ENCODE data around the gene COMTD1. TPM values are rescaled to one million over a fixed set of nuclear protein-coding genes. Genes with fewer than 3 reads are reported as not detected.
A peak's percentile ranks its signal among the peaks of the same experiment; 100 is the strongest.

The COMTD1 gene
- 100 to 1,000 TPM in 1 of 2 donors, 10 to 100 TPM in 1; 62.6 to 117 TPM for total RNA-seq

DNA sequence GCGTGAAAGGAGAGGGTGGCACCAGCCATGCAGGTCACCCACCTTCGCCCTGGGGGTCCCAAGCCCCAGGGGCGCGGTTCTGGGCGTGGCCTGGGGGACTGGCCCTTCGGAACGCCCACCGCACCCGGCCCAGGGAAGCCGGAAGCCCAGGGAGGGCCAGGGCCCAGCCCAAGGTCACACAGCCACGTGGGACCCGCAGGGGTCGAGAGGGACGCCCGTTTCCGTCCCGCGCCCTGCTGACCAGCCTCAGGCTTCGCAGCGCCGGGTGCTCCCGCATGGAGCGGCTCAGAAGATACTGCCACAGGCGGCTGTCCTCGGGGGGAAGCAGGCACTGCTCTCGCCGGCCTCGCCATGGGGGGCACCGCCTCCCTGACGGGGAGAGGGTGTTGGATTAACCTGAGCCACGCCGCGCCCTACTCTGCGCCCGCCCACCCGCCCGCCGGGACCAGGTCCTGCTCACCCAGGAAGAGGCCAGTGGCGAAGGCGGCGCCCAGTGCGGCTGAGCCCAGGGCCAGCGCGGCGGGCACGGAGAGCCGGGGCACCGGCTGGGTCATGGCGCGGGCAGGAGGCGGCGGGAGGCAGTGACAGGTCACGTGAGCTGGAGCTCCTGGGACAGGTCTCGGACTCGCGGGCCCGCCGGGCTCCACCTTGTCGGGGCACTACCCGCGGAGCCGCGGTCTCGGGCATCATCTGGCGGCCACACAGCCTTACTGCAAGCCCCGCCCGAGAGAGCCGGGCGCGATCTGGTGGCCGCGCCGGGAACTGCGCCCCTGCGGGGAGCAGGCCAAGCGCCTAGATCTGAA lies at the start of gene COMTD1:
Gene COMTD1, minus strand, starts transcription at position 583 of the 803 bp plus-strand sequence. Its CDS starts 29 bp downstream, at position 554.
- Histone ChIP-seq H3K9me3 (no peaks in the 10 kb centered on the region), H3K9ac (ENCODE audit: low read depth in 2 of 2, low read length in 2 of 2) (peak within 1 kb of the TSS; percentile 72 to 79), H3K36me3 (peaks cover 5% of the 10 kb centered on the region), H3K4me1 (no peaks in the 10 kb centered on the region), H3K27ac (peak within 1 kb of the TSS; percentile 90), H3K4me3 (peak within 1 kb of the TSS; percentile 78), H3K27me3 (no peaks in the 10 kb centered on the region)
- DNase-seq, result peak; percentile 96
- intact Hi-C loops (cut with DNase I), result loop anchor here (10.0 kb wide), 1 partner anchor 991 kb away; no protein-coding TSS in a partner anchor
- peak; percentile 100 for TF ChIP-seq CTCF (IDR thresholded peaks at IDR 0.05)

GRCh38 chr10:75283671-75284470 lies 48.1 kb upstream of the COMTD1 start:
- no peak for TF ChIP-seq CTCF (IDR thresholded peaks at IDR 0.05)
- H3K9ac ChIP-seq (ENCODE audit: low read depth in 2 of 2, low read length in 2 of 2), result no peak overlapping the region
- intact Hi-C loops (cut with DNase I), result no loop called here
- no peaks in the 10 kb centered on the region for H3K4me1 ChIP-seq
- no peak overlapping the region for H3K27ac ChIP-seq
- H3K36me3 ChIP-seq, result no peaks in the 10 kb centered on the region
- DNase-seq, result no peak
- no peaks in the 10 kb centered on the region for H3K9me3 ChIP-seq
- H3K27me3 ChIP-seq, result no peaks in the 10 kb centered on the region
- no peak overlapping the region for H3K4me3 ChIP-seq

- Histone ChIP-seq H3K4me3 (no peak overlapping the region), H3K9ac (ENCODE audit: low read depth in 2 of 2, low read length in 2 of 2) (no peak overlapping the region), H3K36me3 (no peaks in the 10 kb centered on the region), H3K9me3 (no peaks in the 10 kb centered on the region), H3K27me3 (no peaks in the 10 kb centered on the region), H3K4me1 (no peaks in the 10 kb centered on the region), H3K27ac (no peak overlapping the region)
- intact Hi-C loops (cut with DNase I), result no loop called here
- no peak for TF ChIP-seq CTCF (IDR thresholded peaks at IDR 0.05)
- no peak for DNase-seq
Measured at GRCh38 chr10:75283078-75283670, 47.4 kb upstream of the COMTD1 start.

DNA sequence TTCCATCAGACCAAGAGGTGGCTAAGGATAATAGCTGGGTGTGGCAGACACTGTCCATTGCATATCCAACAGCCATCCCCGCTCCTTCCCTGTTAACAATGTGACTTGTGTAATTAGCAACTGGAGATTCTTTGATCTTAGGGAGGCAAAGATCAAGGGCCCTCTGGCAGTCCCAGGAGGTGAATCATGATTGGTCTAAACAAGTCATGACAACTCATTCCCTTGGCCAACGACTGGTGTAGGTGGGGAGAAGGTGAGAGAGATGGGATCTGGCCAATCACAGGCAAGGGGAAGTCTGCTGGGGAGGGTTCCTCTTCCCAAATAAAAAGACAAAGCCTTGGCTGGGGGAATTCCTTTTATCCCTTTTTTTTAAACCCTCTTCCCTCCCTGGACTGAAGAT lies 46.2 kb upstream of the COMTD1 start:
- Histone ChIP-seq H3K4me3 (no peak overlapping the region), H3K9ac (ENCODE audit: low read depth in 2 of 2, low read length in 2 of 2) (no peak overlapping the region), H3K27ac (no peak overlapping the region), H3K36me3 (no peaks in the 10 kb centered on the region), H3K4me1 (no peaks in the 10 kb centered on the region), H3K27me3 (no peaks in the 10 kb centered on the region), H3K9me3 (no peaks in the 10 kb centered on the region)
- no peak for TF ChIP-seq CTCF (IDR thresholded peaks at IDR 0.05)
- intact Hi-C loops (cut with DNase I), result no loop called here
- no peak for DNase-seq

- no peak for DNase-seq
- TF ChIP-seq CTCF (IDR thresholded peaks at IDR 0.05), result no peak
- Histone ChIP-seq H3K4me3 (no peak overlapping the region), H3K36me3 (no peaks in the 10 kb centered on the region), H3K4me1 (no peaks in the 10 kb centered on the region), H3K27me3 (no peaks in the 10 kb centered on the region), H3K27ac (no peak overlapping the region), H3K9ac (ENCODE audit: low read depth in 2 of 2, low read length in 2 of 2) (no peak overlapping the region), H3K9me3 (no peaks in the 10 kb centered on the region)
- intact Hi-C loops (cut with DNase I), result no loop called here
Measured at GRCh38 chr10:75280236-75280635, 44.5 kb upstream of the COMTD1 start.

Measured in colonic mucosa (tissue), 4 donors.